Adrenal gland (tissue), 12 donors: Measurements from ENCODE around the gene TENM4. TPM values are rescaled to one million over a fixed set of nuclear protein-coding genes. Genes with fewer than 3 reads are reported as not detected.

Experiments
- DNase-seq, 7 donors: peaks; one replicate each; pipeline ENCODE4 v3.0.0-alpha.2; 2019 to 2020
- H3K27ac ChIP-seq, 5 donors: fragments of 200-600 bp; sonication (generic) in 4 of 5; 1 replicate in 3 of 5; 2 replicates in 2 of 5; pipeline versions ENCODE4 v1.5.1 to v1.8.0; 2016 to 2020; ENCODE audit warnings: mild to moderate bottlenecking in 1 of 5
- H3K27me3 ChIP-seq: fragments of 200-600 bp; 2 replicates; pipeline ENCODE4 v1.8.0; 2021
- H3K36me3 ChIP-seq, 2 donors: fragments of 200-600 bp; replicated peaks in 1 of 2; 1 replicate in 1 of 2; 2 replicates in 1 of 2; pipeline versions ENCODE4 v1.5.1 to v1.8.0; 2018 to 2022
- H3K4me1 ChIP-seq, 2 donors: fragments of 200-600 bp; replicated peaks in 1 of 2; 1 replicate in 1 of 2; 2 replicates in 1 of 2; pipeline versions ENCODE4 v1.5.1 to v1.8.0; 2018 to 2021
- H3K4me3 ChIP-seq, 4 donors: fragments of 200-600 bp; sonication (generic) in 3 of 4; one replicate each; pipeline ENCODE4 v1.5.1; 2016 to 2018
- H3K9me3 ChIP-seq, 3 donors: fragments of 200-600 bp; sonication (generic) in 1 of 3; replicated peaks in 1 of 3; 1 replicate in 2 of 3; 2 replicates in 1 of 3; pipeline versions ENCODE4 v1.5.1 to v1.8.0; 2016 to 2021
- CTCF ChIP-seq, 6 experiments: fragments of 450-650 bp in 4 of 6; fragments of 200-600 bp in 2 of 6; sonication (generic) in 1 of 6; IDR thresholded peaks; 1 replicate in 5 of 6; 2 replicates in 1 of 6; pipeline versions ENCODE4 v1.5.1 to v1.8.0; 2016 to 2021; ENCODE audit warnings: antibody characterized with exemption in 6 of 6, mild to moderate bottlenecking in 2 of 6, moderate library complexity in 1 of 6
- POLR2A ChIP-seq, 2 donors: fragments of 450-650 bp; IDR thresholded peaks; one replicate each; pipeline ENCODE4 v1.6.1; 2017; ENCODE audit warnings: antibody characterized with exemption in 2 of 2, mild to moderate bottlenecking in 2 of 2, moderate library complexity in 1 of 2
- WGBS, 4 donors: extraction: QIAGEN DNeasy Blood & Tissue Kit in 2 of 4; methylation state at CpG; one replicate each; pipeline versions ENCODE4 v1.1.5 to v1.1.7; 2013 to 2017; 5-methylcytosine and 5-hydroxymethylcytosine counted together
- intact Hi-C, 2 donors: fragments of 100-400 bp; cut with DNase I; formaldehyde crosslinking; loops; one replicate each; pipeline versions ENCODE4 v1.14.1 to v1.15.0; 2022 to 2023
- polyA plus RNA-seq, 3 donors: library from polyadenylated mRNA; stranded (reverse); fragments of 200-250 nt in 2 of 3; fragments of 350-450 nt in 1 of 3; fragmentation: Illumina TruSeq in 1 of 3; extraction: RNeasy Lipid Tissue Mini Kit (QIAGEN cat#74804) in 1 of 3; gene quantifications; one replicate each; pipeline ENCODE4 v1.2.3, GENCODE V29; 2013 to 2014
- total RNA-seq, 9 donors: library from RNA; depleted of rRNA in 4 of 9; stranded (reverse); fragments of >200 nt in 4 of 9; fragments of 120-200 nt in 1 of 9; fragmentation: NEBNext Ultra II Directional in 1 of 9; extraction: Animal tissue kit (Norgen Biotek cat#: 25700) in 1 of 9; gene quantifications; one replicate each; pipeline versions ENCODE4 v1.1.0 to v1.2.4, GENCODE V29; 2013 to 2023
- donor health status: healthy with polysubstance abuse.
- donor health status: Bipolar disorder and iron deficiency.
- donor health status: DM: yes; HTN: yes; CAD: no.
- donor health status: DM: no; HTN: no; CAD: no.
- donor health status: DM: no; HTN: no; CAD: no.
- donor health status: DM: yes; HTN: yes; CAD: no.

The TENM4 gene
- total and polyA plus RNA-seq, 12 donors, result 0.74 to 24.9 (median 6.7) TPM

- no peak overlapping the region for H3K4me3 ChIP-seq
- H3K27ac ChIP-seq, result no peak overlapping the region
- TF ChIP-seq POLR2A (IDR thresholded peaks at IDR 0.05) (no peak), CTCF (IDR thresholded peaks at IDR 0.05) (no peak)
- H3K36me3 ChIP-seq, result no peaks in the 10 kb centered on the region
- intact Hi-C loops, result loop anchor here in 1 of 2 donors (10.0 kb wide), 1 partner anchor 426 kb away; no protein-coding TSS in a partner anchor
- no peaks in the 10 kb centered on the region for H3K9me3 ChIP-seq
- no peaks in the 10 kb centered on the region for H3K27me3 ChIP-seq
- no peaks in the 10 kb centered on the region for H3K4me1 ChIP-seq
- WGBS, 4 donors, result 96 to 100% (median 99%) methylated on average over 1 of the region's 1 CpG
- no peak for DNase-seq
These were observed 369.6 kb downstream of the TENM4 start for GRCh38 chr11:79071190-79071589.

- no peaks in the 10 kb centered on the region for H3K9me3 ChIP-seq
- no peak overlapping the region for H3K27ac ChIP-seq
- H3K36me3 ChIP-seq, result no peaks in the 10 kb centered on the region
- no peak for DNase-seq
- intact Hi-C loops, result loop anchor here in 1 of 2 donors (10.0 kb wide), 1 partner anchor 426 kb away; no protein-coding TSS in a partner anchor
- H3K4me1 ChIP-seq, result no peaks in the 10 kb centered on the region
- 73 to 87% (median 85%) methylated on average over 4 of the region's 4 CpGs for WGBS, 4 donors
- no peak overlapping the region for H3K4me3 ChIP-seq
- H3K27me3 ChIP-seq, result no peaks in the 10 kb centered on the region
- TF ChIP-seq CTCF (IDR thresholded peaks at IDR 0.05) (no peak), POLR2A (IDR thresholded peaks at IDR 0.05) (no peak)
These were observed 370.3 kb downstream of the TENM4 start for GRCh38 chr11:79070518-79070917.

GRCh38 chr11:79069504-79069903 is 371.3 kb downstream of the TENM4 start:
- H3K4me1 ChIP-seq, result no peaks in the 10 kb centered on the region
- no peaks in the 10 kb centered on the region for H3K9me3 ChIP-seq
- TF ChIP-seq CTCF (IDR thresholded peaks at IDR 0.05) (no peak), POLR2A (IDR thresholded peaks at IDR 0.05) (no peak)
- H3K4me3 ChIP-seq, result no peak overlapping the region
- H3K27me3 ChIP-seq, result no peaks in the 10 kb centered on the region
- H3K27ac ChIP-seq, result no peak overlapping the region
- intact Hi-C loops, result no loop called here
- no peak for DNase-seq
- no peaks in the 10 kb centered on the region for H3K36me3 ChIP-seq
- WGBS, 4 donors, result 92 to 96% (median 94%) methylated on average over 26 to 30 of the region's 30 CpGs

- H3K27me3 ChIP-seq, result no peaks in the 10 kb centered on the region
- no peaks in the 10 kb centered on the region for H3K36me3 ChIP-seq
- WGBS, 4 donors, result 92 to 100% (median 96%) methylated on average over 1 of the region's 1 CpG
- no peak overlapping the region for H3K4me3 ChIP-seq
- intact Hi-C loops, result no loop called here
- no peaks in the 10 kb centered on the region for H3K4me1 ChIP-seq
- no peaks in the 10 kb centered on the region for H3K9me3 ChIP-seq
- no peak for TF ChIP-seq CTCF (IDR thresholded peaks at IDR 0.05)
- no peak for TF ChIP-seq POLR2A (IDR thresholded peaks at IDR 0.05)
- no peak for DNase-seq
- H3K27ac ChIP-seq, result no peak overlapping the region
These were observed 372.5 kb downstream of the TENM4 start for GRCh38 chr11:79068356-79068755.
